Measurements from ENCODE around the gene SH3RF1.
A peak's percentile ranks its signal among the peaks of the same experiment; 100 is the strongest.
"Not testable (repeated sequence)": the region's sequence is repeated elsewhere in the genome, so short reads cannot be mapped to it uniquely, and the experiment has no call there.

The SH3RF1 gene

DNA sequence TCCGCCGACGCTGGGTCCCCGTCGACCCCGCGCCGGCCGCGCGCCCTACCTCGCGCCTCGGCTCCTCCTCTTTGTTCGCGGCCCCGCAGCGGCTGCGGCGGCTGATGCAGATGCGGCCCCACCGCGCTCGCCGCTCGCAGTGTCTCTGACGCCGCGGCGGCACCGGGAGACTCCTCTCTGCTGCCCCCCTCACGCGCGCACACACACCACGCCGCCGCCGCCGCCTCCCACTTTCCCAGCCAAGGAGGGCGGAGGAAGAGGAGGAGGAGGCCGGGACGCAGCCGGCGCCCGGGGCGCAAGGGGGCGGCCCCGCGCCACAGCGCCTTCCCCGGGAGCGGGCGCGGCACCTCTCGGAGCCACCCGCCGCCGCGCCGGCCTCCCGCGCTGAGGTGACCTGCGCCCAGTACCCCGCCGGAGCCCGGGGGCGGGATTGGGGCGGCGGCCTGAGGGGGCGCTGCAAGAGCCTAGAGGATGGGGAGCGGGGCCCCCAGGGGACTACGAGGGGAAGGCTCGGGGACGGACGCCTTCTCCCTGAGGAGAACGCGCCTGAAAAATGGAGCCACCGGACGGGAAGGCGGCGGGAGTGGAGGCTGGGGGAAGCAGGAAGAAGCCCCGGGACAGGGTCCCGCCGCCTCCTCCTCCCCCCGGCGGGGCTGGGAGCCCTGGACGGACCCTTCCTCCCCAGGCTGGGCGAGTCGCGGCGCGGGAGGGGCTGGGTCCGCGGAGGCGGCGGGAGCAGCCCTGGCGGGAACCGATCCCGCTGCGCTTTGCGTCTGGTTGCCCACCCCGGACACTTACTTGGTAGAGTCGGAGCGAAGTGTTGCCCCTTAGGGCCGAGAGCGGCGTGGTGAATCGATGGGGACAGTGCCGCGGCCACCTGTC is at the start of gene SH3RF1:
TSS of gene SH3RF1 (minus strand) at position 147 of the 882 bp plus-strand sequence. CDS start 1,744 bp downstream, outside the sequence.
- peak; percentile 92 for DNase-seq

DNA sequence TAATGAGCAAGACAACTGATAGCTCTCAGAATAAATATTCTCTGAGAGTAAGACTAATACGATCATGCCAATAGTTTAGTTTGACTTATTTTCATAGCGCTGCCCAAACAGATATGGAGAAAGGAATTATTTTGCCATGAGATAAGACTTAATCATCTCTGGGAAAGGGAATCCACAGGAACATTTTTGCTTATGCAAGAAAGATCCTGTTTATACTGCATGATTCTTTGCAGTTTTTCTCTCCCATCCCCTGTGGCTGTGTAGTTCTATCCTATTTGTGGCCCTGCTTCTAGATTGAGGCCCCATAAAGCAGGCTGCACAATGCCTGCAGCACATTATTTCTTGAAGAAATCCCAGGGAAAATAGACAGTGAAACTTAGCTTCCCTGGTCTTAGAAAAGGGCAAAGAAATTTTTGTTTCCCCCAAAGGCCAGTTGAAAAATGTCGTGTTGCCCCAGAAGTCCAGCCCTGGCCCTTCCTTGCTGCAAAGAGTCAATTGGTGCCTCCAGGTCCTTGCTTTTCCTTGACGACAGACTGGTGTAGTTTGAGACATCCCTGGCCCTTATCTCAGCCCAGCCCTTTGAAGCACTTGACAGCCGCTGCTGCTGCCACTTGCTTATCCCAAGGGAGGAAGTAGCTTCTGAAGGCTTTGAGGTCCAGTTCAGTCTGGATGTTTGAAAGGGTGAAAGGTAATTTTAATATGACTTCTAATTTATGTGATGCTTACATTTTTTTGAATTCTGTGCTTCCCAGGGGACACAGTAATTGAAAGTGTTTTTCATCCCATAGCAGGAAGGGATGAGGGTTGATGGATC is 45.0 kb upstream of the SH3RF1 start:
- peak; percentile 58 for DNase-seq

DNA sequence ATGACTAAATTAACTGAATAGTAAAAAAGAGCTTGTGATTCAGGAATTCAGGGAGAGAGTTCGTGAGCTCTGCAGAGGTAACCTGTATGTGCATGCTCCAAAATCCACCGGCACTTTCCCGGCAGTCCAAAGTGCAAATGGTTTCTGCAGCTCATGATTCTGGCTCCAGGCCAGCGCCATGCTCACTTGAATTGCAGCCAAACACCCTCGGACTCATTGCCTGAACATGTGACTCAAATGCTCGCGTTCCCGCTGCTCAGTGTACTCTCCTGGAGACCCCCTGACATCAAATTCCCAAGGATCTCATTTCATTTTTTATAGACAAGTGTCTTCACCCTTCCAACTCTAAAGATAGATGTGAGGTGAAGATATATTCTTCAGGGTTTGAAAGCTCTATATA is 44.1 kb upstream of the SH3RF1 start:
- no peak for DNase-seq

DNA sequence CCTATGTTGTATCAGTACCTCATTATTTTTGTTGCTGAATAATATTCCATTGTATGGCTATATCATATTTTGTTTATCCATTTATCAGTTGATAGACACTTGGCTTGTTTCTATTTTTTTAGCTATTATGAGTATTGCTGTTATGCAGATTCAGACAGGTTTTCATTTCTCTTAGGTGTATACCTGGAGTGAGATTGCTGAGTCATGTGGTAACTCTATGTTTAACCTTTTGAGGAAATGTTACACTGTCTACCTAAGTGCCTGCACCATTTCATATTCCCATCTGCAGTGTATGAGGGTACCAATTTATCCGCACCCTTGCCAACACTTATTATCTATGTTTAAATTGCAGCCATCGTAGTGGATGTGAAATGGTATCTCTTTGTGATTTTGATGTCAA is 43.0 kb upstream of the SH3RF1 start:
- no peak for DNase-seq

DNA sequence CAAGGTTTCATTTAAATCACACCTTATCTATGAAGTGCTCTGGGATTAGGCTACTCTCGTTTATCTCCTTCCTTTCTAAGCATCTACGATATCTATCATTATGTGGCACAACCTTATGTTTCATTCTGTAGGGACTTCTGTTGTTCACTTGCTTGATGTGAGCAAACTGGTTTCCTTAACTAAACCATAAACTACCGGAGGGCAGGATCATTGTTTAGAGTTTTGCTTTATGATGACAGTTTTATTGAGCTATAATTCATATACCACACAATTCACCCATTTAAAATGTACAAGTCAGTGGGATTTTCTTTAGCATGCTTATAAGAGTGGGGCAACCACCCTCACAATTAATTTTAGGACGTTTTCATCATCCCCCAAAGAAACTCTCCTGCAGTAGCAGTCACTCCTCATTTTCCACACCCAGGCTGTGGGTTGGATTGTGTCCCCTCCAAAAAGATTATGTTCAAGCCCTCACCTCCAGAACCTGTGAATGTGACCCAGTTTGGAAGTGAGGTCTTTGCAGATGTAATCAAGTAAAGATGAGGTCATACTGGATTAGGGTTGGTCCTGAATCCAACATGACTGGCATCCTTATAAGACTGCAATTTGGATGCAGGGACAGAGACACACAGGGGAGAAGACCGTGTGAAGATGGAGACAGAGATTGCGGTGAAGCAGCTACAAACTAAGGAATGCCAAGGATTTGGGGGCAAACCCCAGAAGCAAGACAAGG is 42.1 kb upstream of the SH3RF1 start:
- no peak for DNase-seq

DNA sequence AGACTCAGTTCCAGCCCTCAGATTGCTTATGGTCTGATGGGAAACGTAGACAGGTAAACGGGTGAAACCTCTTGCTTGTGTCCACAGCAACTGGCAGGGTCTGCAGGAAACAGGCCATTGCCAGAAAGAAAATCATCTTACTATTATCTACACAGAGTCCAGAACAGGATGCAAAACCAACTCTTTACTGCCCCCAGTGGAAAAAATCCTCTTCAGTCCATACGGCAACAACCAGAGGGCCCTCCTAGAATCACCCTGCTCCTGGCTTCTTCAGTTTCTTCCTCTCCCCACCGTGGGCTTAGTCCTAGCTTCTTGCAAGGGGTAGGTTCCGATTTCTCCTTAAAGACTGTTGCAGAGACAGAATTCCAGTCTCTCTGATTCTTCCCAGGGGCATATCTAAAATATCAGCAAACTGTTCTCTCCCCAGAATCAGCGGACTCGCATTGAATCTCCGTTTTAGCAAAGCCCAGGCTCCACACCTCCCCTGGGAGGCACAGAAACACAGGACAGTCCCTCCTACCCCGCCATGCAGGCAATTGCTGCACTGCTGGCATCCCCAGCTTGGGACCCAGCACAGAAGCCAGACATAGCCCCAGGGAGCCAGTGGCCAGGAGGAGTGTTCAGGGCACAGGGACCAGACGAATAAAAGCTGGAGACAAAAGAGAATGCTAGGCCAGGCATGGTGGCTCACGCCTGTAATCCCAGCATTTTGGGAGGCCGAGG is 41.0 kb upstream of the SH3RF1 start:
- DNase-seq: peak; percentile 79

DNA sequence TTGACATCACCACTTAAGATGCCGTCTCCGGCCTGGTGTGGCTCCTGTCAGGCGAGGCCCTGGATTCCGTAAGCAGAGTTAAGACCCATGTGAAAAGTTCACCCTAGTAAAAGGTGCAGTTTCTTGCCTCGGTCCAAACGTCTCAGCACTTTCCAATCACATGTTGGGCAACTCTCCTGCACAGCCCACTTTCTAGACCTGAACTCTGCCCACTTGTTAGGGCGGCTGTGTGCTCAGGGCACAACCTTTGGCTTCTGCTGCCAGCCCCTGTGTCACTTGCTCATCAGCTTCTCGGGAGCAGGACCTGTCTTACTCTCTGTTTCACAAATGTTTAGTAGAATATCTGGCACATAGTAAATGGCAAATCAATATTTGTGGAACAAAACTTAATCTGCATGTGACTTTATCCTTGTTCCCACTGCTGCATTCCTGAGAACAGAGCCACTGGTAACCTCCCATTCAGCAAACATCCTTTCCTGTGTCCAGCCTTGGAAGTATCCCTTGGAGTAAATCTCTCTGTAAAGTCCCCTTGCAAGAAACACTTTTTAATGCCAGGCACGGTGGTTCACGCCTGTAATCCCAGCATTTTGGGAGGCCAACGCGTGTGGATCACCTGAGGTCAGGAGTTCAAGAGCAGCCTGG is 38.7 kb upstream of the SH3RF1 start:
- DNase-seq: no peak

DNA sequence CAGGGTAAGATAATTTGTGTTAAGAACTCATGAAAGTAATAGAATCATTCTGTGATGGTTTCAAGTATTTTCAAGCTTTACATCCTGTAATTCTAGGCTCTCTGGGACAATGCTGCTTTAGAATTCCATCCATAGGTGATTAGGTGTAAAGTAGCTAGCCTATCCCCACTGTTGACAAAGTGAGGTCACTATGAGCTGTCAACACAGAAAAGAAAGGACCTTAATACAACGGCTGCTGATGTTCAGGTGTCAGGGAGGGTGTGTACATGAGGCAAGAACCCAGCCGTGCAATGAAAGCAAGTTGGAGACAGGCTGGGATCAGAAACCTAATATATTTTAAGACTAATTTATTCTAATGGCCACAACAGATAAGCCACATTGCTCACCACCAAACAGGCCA is 36.8 kb upstream of the SH3RF1 start:
- no peak for DNase-seq

DNA sequence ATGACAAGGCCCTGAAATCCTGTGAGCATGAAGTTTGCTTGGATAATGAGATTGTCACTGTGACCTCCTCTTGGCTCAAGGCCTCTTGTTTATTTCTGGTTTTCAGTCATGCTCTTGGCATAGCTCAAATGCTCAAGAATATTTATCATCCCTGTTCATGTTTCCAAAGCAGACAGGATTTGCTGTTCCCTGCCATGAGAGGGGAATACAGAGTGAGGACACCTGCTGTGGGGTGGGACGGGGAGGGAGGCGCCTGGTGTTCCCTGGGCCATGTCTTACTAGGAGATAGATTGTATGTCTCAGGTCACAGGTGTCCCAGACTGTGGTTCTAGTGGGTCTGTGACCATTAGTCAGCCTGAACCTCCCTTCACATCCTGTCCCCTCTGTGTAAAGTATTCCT is 34.9 kb upstream of the SH3RF1 start:
- no peak for DNase-seq

DNA sequence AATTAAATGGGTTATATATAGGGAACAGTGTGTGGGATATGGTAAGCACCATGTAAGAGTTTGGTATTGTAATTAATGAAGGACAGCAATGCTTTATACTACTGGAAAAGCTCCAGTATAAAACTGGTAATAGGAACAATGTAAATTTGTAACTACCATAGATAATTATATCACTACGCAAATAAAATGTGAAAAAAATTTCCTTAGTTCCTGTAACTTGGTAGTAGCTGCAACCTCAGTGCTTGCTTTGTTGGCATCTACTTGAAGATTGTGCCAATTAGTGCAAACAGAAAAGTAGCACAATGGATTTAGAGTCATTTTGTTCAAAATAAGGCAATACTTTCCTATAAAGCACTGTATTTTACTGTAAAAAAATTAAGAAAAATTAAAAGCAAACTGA is 34.4 kb upstream of the SH3RF1 start:
- DNase-seq: no peak

DNA sequence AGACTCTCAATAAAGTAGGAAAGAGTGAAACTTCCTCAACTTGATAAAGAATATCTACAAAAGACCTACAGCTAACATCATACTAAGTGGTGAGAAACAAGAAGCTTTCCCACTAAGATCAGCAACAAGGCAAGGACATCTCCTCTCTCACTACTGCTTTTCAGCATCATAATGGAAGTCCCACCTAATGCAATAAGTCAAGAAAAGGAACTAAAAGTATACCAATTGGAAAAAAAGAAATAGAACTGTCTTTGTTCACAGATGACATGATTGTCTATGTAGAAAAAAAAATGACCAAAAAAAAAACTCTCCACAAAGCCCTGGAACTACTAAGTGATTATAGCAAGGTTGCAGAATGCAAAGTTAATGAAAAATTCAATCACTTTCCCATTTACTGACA is 25.1 kb upstream of the SH3RF1 start:
- no peak for DNase-seq

DNA sequence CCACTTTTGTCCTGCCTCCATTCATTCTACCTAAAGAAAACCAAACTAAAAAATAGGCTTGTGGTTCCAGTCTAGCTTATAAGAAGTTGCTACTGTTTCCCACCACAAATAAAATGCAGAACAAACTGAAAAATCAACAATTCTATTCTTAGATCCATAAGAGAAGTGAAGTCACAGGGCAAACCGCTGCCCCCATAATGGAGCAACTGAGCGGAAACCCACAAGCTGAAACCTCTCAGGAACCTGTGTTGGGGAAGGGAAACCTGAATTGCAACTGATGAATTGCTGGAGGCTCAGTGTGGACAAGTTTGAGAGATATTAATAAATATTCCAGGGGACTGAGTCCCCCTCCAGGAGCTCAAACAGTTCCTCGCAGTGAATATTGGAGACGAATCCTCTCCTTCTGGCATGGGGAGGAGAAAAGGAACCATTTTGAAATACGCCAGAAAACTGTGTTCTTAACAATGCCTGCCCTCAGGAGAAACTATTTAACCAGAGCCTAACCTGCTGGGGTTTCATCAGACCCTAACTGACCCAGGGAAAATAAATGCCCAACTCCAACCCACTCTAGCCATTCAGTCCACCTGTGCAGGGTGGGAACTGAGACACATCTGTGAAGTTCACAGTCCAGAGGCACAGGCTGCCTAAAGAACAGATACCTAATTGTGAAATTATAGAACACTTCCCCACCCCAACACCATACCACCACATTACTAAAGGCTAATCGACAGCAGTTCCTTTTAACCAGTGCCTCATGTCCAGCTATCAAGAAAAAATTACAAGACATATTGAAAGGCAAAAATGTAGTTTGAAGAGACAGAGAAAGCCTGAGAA is 22.8 kb upstream of the SH3RF1 start:
- DNase-seq: no peak

DNA sequence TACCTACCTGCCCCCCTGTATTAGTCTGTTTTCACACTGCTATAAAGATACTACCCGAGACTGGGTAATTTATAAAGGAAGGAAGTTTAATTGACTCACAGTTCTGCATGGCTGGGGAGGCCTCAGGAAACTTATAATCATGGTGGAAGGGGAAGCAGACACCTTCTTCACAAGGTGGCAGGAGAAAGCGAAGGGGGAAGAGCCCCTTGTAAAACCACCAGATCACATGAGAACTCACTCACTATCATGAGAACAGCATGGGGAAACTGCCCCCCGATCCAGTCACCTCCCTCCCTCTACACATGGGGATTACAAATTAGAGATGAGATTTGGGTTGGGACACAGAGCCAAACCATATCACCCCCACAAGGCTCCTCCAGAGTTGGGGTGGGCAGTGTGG is 17.2 kb upstream of the SH3RF1 start:
- not testable (repeated sequence) for DNase-seq

DNA sequence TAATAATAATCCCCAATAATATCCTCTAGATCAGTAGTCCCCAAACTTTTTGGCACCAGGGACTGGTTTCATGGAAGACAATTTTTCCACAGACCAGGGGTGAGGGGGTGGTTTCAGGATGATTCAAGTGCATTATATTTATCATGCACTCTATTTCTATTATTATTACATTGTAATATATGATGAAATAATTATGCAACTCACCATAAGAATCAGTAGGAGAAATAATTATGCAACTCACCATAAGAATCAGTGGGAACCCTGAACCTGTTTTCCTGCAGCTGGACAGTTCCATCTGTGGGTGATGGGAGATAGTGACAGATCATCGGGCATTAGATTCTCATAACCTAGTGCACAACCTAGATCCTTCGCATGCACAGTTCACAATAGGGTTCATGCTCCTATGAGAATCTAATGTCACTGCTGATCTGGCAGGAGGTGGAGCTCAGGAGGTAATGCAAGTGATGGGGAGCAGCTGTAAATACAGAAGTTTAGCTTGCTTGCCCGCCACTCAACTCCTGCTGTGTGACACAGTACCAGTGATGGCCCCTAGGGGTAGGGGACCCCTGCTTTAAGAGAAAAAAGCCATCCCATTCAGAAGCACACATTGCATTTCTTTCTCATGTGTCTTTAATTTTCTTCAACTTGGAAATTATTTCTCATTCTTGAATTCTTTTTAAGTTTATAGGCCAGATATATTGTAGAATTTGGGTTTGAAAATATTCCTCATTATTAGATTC is 16.0 kb upstream of the SH3RF1 start:
- no peak for DNase-seq

DNA sequence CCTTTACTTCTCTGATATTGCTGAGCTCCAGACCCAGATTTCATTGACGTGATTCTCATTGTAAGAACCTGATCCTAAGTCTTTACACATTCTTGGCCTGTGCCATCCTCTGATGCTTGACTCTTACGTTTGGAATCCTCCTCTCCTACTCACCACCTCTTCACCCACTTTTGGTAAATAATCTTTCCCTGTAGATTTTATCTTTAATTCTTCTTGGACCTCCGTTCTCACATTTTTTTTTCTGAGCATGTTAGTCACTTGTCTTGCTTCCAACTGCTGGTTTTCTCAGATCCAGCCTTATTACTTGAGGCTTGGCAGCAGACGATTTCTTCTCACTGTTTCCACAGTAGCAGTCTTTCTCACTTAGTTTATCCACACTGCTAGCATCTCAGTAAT is 12.4 kb upstream of the SH3RF1 start:
- no peak for DNase-seq

DNA sequence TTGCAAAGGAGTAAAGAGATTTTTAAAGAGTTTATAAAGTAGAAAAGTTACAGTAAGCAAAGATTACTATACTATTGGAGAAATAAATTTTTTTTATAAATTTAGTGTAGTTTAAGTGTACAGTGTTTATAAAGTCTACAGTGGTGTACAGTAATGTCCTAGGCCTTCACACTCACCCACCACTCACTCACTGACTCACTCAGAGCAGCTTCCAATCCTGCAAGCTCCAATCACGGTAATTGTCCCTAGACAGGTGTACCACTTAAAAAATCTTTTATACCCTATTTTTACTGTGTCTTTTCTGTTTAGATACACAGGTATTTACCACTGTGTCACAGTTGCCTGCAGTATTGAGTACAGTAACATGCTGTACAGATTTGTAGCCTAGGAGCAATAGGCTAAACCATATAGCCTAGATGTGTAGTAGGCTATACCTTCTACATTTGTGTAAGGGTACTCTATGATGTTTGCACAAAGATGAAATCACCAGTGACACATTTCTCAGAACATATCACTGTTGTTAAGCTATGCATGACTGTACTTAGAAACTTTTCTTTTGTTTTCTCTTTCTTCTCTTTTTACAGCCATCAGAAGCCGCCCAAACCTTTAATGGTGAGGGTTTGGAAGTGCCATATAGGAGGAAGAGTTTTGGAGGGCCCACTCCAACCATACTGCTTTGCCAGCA is 11.8 kb upstream of the SH3RF1 start:
- DNase-seq: no peak

DNA sequence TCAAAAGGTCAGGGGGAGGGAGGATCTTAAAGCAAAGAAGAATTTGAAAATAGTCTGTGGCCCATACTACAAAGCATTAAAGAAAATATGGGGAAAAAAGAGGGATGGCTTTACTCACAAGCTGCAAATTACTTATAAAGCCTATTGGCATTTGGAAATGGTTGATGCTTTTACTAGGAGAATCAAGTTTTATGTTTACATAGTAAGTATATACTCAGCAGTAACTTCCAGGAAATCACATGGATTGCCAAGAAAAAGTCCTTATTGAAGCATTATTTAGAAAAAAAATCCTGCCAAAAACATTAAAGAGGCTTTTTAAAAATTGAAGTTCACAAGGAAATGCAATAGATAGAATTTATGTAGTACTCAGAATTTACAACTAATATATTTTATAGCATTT is 8.4 kb upstream of the SH3RF1 start:
- DNase-seq: no peak

DNA sequence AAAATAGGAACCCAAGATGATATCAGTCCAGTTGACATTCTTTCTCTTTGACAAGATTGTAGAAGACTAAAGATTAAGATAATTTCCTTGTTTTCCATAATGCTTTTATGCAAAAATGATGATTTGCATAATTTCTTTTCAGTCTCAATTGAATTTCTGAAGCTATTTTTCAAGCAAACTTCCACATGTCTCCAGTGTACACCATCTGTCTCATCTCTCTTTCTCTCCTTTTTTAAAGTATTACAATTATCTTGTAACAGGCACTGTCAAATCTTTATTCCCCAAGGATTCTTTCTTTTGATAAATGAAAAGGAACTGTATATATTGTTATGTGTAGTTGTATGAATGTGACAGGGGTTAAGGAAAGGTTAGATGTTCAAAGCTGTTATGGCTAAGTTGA is 7.9 kb upstream of the SH3RF1 start:
- no peak for DNase-seq

DNA sequence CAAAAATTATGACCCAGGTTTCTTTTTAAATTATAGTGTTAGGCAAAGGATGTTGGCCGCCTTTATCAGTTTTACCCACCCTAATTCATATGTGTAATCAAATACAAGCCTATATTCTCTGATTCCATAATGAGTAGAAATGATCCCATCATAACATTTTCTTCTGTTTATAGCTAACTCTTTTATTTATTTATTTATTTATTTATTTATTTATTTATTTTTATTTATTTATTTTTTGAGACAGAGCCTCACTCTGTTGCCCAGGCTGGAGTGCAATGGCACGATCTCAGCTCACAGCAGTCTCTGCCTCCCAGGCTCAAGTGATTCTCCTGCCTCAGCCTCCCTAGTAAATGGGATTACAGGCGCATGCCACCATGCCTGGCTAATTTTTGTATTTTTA is 7.1 kb upstream of the SH3RF1 start:
- not testable (repeated sequence) for DNase-seq

DNA sequence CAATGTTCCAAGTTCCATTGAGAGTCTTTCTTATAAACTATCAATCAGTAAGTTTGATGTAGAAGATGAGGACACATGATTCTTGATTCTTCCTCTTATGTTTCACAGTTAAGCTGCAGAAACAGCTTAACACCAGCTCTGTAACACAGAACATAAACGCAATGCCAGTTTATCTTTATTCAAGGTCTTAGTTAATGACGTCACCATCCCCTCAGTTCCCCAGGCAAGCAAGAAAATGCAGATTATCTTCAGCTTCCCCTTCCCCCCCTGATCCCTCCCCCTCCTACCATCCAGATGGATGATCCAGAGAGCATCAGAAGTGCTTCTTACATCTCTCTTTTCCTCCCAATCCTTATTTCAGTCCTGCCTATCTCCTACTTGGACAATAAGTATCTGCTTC is 4.4 kb upstream of the SH3RF1 start:
- no peak for DNase-seq
